Measurements from ENCODE around the gene PFDN1.

The PFDN1 gene

DNA sequence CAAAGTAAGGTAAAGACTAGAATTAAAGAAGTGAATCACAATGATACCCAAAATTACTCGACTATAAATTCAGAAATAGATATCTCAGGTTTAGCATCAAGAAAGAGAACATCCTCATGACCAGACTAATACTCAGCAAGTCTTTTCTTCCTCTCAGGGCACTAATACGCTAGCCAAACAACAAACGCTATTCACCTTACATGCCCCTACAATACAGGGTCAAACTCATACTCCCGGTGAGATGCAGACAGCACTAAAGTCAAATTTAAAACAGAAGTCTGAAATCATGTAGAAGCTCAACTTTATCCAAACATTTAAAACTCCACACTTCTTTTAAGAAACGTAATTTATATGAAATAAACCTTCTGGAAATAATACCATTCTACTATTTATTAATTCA, 5.6 kb downstream of the PFDN1 start:
- no peak overlapping the region for H3K4me3 ChIP-seq (ENCODE audit: low read length)
- H3K79me2 ChIP-seq (ENCODE audit: control insufficient read depth, low read length) = peaks cover 74% of the 10 kb centered on the region
- peaks cover 52% of the 10 kb centered on the region for H3K4me1 ChIP-seq (ENCODE audit: control insufficient read depth, low read length)
- H3K27ac ChIP-seq (ENCODE audit: low read depth, low read length) = no peak overlapping the region
- H3K9me2 ChIP-seq (replicated peaks; ENCODE audit: control insufficient read depth, low read length) = no peaks in the 10 kb centered on the region
- no peak overlapping the region for H3K4me2 ChIP-seq (ENCODE audit: low read length)
- H4K20me1 ChIP-seq (ENCODE audit: control insufficient read depth, insufficient read depth, low read depth, low read length) = no peaks in the 10 kb centered on the region
- peaks cover 27% of the 10 kb centered on the region for H3K36me3 ChIP-seq (ENCODE audit: control insufficient read depth, low read length)
- no peaks in the 10 kb centered on the region for H3K27me3 ChIP-seq (ENCODE audit: control insufficient read depth, low read length)
- peaks cover 5% of the 10 kb centered on the region; the same call in 1 of the 2 replicates for H3F3A ChIP-seq (ENCODE audit: control insufficient read depth, insufficient read depth)
- no peaks in the 10 kb centered on the region for H3K9me3 ChIP-seq (ENCODE audit: control insufficient read depth, insufficient read depth, low read length)
- TF ChIP-seq EZH2phosphoT487 (IDR thresholded peaks at IDR 0.05; ENCODE audit: borderline replicate concordance, low read length) (no peak), CTCF (IDR thresholded peaks at IDR 0.05; ENCODE audit: low read depth, low read length, poor library complexity, severe bottlenecking) (no peak)

GRCh38 chr5:140296289-140296688, 6.6 kb downstream of the PFDN1 start:
- H3K36me3 ChIP-seq (ENCODE audit: control insufficient read depth, low read length) = peaks cover 27% of the 10 kb centered on the region
- H3K79me2 ChIP-seq (ENCODE audit: control insufficient read depth, low read length) = peaks cover 67% of the 10 kb centered on the region
- no peaks in the 10 kb centered on the region for H3K27me3 ChIP-seq (ENCODE audit: control insufficient read depth, low read length)
- H4K20me1 ChIP-seq (ENCODE audit: control insufficient read depth, insufficient read depth, low read depth, low read length) = no peaks in the 10 kb centered on the region
- H3K9me3 ChIP-seq (ENCODE audit: control insufficient read depth, insufficient read depth, low read length) = no peaks in the 10 kb centered on the region
- no peak overlapping the region for H3K4me2 ChIP-seq (ENCODE audit: low read length)
- no peak overlapping the region for H3K4me3 ChIP-seq (ENCODE audit: low read length)
- no peak overlapping the region for H3K27ac ChIP-seq (ENCODE audit: low read depth, low read length)
- peaks cover 5% of the 10 kb centered on the region; the same call in 1 of the 2 replicates for H3F3A ChIP-seq (ENCODE audit: control insufficient read depth, insufficient read depth)
- peaks cover 46% of the 10 kb centered on the region for H3K4me1 ChIP-seq (ENCODE audit: control insufficient read depth, low read length)
- TF ChIP-seq CTCF (IDR thresholded peaks at IDR 0.05; ENCODE audit: low read depth, low read length, poor library complexity, severe bottlenecking) (no peak), EZH2phosphoT487 (IDR thresholded peaks at IDR 0.05; ENCODE audit: borderline replicate concordance, low read length) (no peak)
- no peaks in the 10 kb centered on the region for H3K9me2 ChIP-seq (replicated peaks; ENCODE audit: control insufficient read depth, low read length)

DNA sequence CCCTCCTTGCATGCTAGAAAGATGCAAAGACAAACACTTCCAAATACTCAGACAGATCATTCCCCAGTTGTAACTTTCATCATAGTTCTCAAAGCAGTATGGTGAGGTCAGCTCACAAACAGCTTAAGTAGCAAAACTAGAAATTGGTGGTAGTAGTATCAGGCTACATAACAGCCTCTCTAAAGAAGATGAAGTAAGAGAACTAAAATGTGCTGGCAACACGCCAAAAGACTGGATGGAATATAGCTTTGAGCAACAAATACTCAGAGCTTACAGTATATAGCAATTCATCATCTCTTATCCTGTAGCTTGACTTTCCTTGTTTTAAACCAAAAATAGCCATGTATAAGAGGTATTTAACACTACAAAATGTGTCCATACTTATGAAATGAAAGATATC, 7.5 kb downstream of the PFDN1 start:
- peaks cover 26% of the 10 kb centered on the region for H3K36me3 ChIP-seq (ENCODE audit: control insufficient read depth, low read length)
- peaks cover 46% of the 10 kb centered on the region for H3K4me1 ChIP-seq (ENCODE audit: control insufficient read depth, low read length)
- H3K4me2 ChIP-seq (ENCODE audit: low read length) = peak overlapping the region; percentile 37
- peaks cover 67% of the 10 kb centered on the region for H3K79me2 ChIP-seq (ENCODE audit: control insufficient read depth, low read length)
- TF ChIP-seq CTCF (IDR thresholded peaks at IDR 0.05; ENCODE audit: low read depth, low read length, poor library complexity, severe bottlenecking) = no peak
- no peak for TF ChIP-seq EZH2phosphoT487 (IDR thresholded peaks at IDR 0.05; ENCODE audit: borderline replicate concordance, low read length)
- H4K20me1 ChIP-seq (ENCODE audit: control insufficient read depth, insufficient read depth, low read depth, low read length) = no peaks in the 10 kb centered on the region
- no peaks in the 10 kb centered on the region for H3K9me3 ChIP-seq (ENCODE audit: control insufficient read depth, insufficient read depth, low read length)
- H3K27ac ChIP-seq (ENCODE audit: low read depth, low read length) = no peak overlapping the region
- no peaks in the 10 kb centered on the region for H3K27me3 ChIP-seq (ENCODE audit: control insufficient read depth, low read length)
- H3F3A ChIP-seq (ENCODE audit: control insufficient read depth, insufficient read depth) = peaks cover 5% of the 10 kb centered on the region; the same call in 1 of the 2 replicates
- H3K4me3 ChIP-seq (ENCODE audit: low read length) = no peak overlapping the region
- H3K9me2 ChIP-seq (replicated peaks; ENCODE audit: control insufficient read depth, low read length) = no peaks in the 10 kb centered on the region
